Activated T-cell treated with anti-CD3 and anti-CD28 coated beads, Interleukin-2, amount 50 U/mL, for 4 hours (primary cell): Measurements from ENCODE around the gene KIF25. TPM values are rescaled to one million over a fixed set of nuclear protein-coding genes. Genes with fewer than 3 reads are reported as not detected.

Experiments
- ATAC-seq, 2 donors: fragments of 200-7000 bp; cut with Tn5 transposase; one replicate each; pipeline ENCODE4 v1.10.0; 2021
- DNase-seq: peaks from one replicate; pipeline ENCODE4 v3.0.0-alpha.2; 2020
- H3K27me3 Mint-ChIP-seq: one replicate; pipeline ENCODE4 v1.8.0; 2021; ENCODE audit warnings: low read depth, mixed read lengths
- H3K36me3 Mint-ChIP-seq: one replicate; pipeline ENCODE4 v1.8.0; 2022; ENCODE audit warnings: mixed read lengths; ENCODE audit not compliant: insufficient read depth
- H3K4me1 Mint-ChIP-seq: one replicate; pipeline ENCODE4 v1.8.0; 2021; ENCODE audit warnings: low read depth, mixed read lengths
- H3K4me3 Mint-ChIP-seq: one replicate; pipeline ENCODE4 v1.8.0; 2021; ENCODE audit warnings: mild to moderate bottlenecking, moderate library complexity, mixed read lengths
- H3K9me3 Mint-ChIP-seq: one replicate; pipeline ENCODE4 v1.8.0; 2021; ENCODE audit warnings: mixed read lengths
- total RNA-seq, 3 donors: library from RNA; stranded (reverse); gene quantifications; one replicate each; pipeline ENCODE4 v1.2.1, GENCODE V29; 2021

Gene KIF25
- total RNA-seq, 3 donors from 2014 or later, result not detected

DNA sequence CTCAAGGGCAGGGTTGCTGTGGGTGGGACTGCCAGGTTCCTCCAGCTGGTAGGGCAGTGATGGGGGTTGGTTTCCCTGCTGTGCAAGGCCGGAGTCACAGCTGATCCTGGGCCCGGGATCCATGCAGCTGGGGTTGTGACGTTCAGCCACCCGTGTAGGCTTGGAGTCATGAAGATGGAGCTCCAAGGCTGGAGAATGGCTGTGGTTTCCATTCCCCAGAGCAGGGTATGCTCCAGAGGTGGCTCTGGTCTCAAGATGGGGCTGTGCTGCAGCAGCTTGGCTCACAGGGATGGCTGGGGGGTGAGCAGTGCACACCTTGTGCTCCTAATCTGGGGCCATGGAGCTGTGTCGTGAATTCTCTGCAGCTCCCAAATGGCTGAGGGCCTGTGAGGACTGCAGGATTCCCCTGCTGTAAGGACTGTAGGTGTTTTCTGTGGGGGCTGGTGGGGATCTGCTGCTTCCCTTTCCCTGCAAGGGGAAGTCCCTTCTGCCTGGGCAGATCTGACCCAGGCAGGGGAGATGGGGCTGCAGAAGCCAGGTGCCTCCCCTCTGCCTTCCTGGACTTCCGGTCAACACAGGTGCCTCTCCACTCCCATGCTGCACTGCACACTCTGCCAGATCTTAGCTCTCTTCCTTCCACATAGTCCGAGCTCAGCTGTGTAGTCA lies 15.9 kb downstream of the KIF25 start:
- Mint-ChIP-seq H3K36me3 (no peaks in the 10 kb centered on the region), H3K4me3 (no peak overlapping the region), H3K27me3 (peaks cover 13% of the 10 kb centered on the region), H3K9me3 (peaks cover 38% of the 10 kb centered on the region), H3K4me1 (no peaks in the 10 kb centered on the region)
- DNase-seq (no peak), ATAC-seq (no peak)

DNA sequence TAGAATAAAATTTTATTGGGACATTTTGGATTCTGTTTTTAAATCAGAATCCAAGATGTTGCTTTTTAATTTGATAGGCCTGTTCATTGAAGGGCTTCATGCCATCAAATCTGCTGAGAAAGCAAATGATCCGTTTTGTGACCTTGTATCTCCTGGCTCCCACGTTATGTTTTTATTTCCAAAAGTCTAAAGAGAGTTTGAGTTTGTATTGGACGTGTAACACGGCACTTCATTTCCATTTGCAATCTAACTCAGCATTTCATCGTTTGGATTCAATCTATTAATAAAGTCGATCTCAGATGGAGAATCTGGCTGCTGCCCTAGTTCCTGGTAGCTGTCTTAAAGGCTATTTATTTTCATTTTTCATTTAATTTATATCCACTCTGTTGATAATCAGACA lies 17.0 kb downstream of the KIF25 start:
- H3K36me3 Mint-ChIP-seq, result no peaks in the 10 kb centered on the region
- H3K4me3 Mint-ChIP-seq, result no peak overlapping the region
- peaks cover 32% of the 10 kb centered on the region for H3K9me3 Mint-ChIP-seq
- peaks cover 13% of the 10 kb centered on the region for H3K27me3 Mint-ChIP-seq
- DNase-seq, result no peak
- ATAC-seq, result no peak
- H3K4me1 Mint-ChIP-seq, result no peaks in the 10 kb centered on the region

DNA sequence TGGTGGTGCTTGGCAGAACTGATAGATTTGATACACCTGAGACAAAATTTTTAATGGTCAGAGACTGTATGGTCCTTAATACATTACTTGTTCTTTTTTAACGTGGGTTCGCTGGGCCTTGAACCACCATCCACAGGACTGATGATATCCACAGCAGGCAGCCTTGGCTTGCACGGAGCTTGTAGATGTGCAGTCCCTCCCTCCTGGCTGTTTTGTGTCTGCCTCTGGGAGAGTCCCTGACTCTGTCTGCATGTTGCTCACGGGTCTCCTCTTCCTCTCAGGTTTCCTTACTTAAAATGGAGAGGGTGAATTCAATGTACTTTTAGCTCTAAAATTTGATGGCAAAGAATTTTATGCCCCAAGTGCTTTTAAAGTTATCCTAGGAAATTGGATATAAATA lies 17.5 kb downstream of the KIF25 start:
- no peak for DNase-seq
- Mint-ChIP-seq H3K36me3 (no peaks in the 10 kb centered on the region), H3K9me3 (peaks cover 27% of the 10 kb centered on the region), H3K4me1 (no peaks in the 10 kb centered on the region), H3K4me3 (no peak overlapping the region), H3K27me3 (peaks cover 13% of the 10 kb centered on the region)
- ATAC-seq, result no peak

DNA sequence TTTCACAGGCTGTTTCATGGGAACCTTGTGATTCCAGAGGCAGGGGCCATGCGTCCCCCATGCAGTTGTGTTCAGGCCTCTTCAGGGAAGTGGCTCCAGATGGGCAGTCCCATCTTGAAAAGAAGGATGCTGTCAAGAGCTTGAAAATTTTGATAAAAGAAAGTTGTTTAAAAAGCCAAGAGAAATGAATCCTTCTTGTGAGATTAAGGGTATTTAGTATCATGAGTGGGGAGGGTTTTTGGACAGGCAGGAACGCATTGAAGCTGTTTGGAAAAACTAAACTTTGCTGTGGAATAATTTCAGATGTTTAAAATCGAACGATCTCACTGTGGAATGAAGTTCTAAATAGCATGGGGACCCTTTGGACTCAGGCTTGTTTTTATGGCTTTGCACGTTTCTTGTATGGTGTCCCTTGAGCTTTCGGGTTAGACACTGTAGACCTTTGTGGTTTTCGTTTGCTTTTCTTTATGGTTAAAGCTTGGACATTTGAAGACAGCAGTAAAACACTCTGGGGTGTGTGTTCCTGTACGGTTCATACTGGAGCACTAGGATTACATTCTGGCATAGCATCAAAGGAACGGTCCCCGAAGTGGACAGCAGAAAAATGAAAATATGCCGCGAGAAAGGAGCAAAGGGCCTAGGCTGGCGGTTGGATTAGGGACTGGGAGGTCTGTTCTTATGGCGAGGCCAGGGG lies 18.2 kb downstream of the KIF25 start:
- H3K4me3 Mint-ChIP-seq, result no peak overlapping the region
- H3K4me1 Mint-ChIP-seq, result no peaks in the 10 kb centered on the region
- DNase-seq (no peak), ATAC-seq (no peak)
- H3K27me3 Mint-ChIP-seq, result peaks cover 13% of the 10 kb centered on the region
- no peaks in the 10 kb centered on the region for H3K36me3 Mint-ChIP-seq
- peaks cover 22% of the 10 kb centered on the region for H3K9me3 Mint-ChIP-seq

DNA sequence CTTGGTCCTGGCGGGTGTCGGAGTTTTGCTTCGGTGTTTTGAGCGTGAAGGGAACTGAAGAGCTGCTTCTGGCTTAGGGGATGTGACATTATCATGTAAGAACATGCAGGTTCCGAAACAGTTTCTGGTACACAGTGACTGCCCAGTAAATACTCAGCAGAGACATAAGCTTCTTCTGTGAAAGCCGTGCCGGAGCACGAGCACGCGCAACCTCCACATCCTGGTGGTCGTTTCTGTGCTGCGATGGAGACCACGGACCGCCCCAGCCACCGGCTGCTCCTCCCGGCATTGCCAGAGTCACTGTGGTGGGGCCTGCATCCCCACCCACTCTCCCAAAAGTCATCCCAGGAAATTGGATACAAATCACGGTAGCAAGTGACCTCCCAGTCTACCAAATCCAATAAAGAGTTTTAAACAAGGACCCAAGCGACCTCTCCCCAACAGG lies 18.7 kb downstream of the KIF25 start:
- DNase-seq, result no peak
- no peaks in the 10 kb centered on the region for H3K36me3 Mint-ChIP-seq
- H3K4me3 Mint-ChIP-seq, result no peak overlapping the region
- H3K4me1 Mint-ChIP-seq, result no peaks in the 10 kb centered on the region
- peaks cover 16% of the 10 kb centered on the region for H3K9me3 Mint-ChIP-seq
- ATAC-seq, result no peak
- peaks cover 13% of the 10 kb centered on the region for H3K27me3 Mint-ChIP-seq

DNA sequence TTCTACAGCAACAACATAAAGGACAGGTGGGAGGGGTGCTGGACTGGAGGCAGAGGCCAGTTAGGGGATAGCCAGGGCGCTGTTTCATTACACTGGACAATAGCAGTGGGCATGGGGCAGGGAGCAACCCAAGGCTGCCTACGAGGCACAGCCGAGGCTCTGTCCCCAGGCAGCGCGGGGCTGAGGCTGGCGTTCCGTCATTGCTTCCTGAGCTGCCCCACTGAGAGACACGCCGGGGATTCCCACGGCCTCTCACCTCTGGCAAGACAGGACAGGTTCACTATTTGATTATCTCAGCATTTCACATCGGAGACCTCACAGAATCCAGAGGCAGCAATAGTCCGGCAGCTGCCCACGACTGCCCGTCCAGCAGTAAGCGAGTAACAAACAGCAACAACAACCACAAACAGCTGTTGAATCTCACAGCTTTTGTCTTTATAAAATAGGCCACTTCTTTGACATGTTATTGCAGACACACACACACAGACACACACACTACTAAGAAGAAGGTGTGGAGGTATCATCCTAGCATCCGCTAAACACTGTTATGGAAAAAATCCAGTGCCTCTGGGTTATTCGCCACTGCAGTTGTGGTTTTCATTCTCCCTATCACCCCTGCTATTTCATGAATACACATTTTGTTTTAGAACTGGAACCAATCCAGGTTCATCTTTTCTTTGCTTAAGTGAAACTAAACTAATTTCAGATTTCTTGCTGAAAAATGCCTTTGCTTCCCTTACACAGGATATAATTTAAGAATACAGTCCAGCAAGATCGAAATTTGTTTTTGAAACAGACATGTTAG lies 19.5 kb downstream of the KIF25 start:
- Mint-ChIP-seq H3K36me3 (no peaks in the 10 kb centered on the region), H3K27me3 (peaks cover 13% of the 10 kb centered on the region), H3K4me1 (no peaks in the 10 kb centered on the region), H3K9me3 (peaks cover 9% of the 10 kb centered on the region), H3K4me3 (no peak overlapping the region)
- DNase-seq, result no peak
- ATAC-seq, result no peak

DNA sequence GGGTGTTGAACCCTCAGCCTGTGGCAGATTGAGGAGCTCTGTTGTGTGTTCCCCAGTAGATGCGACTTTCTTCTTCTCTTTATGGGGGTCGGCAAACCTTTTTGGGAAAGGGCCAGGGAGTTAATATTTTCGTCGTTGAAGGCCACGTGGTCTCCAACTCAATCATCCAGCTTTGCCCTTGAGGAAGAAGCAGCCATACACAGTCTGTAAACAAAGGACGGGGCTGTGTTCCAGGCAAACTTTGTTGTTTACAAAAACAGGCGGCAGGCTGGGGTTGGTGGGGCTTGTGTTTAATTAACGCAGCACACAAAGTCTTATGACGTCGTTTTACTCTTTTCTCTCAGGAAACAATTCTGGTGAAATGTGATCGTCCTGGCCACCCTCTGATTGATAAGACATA lies 20.2 kb downstream of the KIF25 start:
- Mint-ChIP-seq H3K4me1 (no peaks in the 10 kb centered on the region), H3K27me3 (peaks cover 13% of the 10 kb centered on the region), H3K9me3 (peaks cover 5% of the 10 kb centered on the region), H3K4me3 (no peak overlapping the region), H3K36me3 (no peaks in the 10 kb centered on the region)
- ATAC-seq (no peak), DNase-seq (no peak)

DNA sequence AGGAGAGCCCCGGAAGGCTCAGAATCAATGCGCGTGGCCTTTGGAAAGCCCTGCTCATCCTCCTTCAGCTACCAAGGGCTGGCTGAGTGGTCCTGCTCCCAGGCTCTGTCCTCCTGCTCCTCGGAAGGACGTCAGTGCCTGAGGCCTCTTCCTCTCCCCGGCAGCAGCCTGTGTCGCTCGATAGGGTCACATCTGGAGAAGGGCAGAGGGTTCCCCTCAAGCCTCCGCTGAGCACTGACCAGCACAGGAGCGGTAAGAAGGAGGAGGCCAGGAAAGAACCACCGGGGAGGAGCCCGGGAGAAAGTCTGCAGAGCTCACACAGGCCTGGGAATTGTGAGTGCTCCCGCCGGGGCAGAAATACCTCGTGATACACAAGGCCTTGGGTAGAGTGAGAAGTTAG lies 21.2 kb downstream of the KIF25 start:
- H3K4me3 Mint-ChIP-seq, result no peak overlapping the region

DNA sequence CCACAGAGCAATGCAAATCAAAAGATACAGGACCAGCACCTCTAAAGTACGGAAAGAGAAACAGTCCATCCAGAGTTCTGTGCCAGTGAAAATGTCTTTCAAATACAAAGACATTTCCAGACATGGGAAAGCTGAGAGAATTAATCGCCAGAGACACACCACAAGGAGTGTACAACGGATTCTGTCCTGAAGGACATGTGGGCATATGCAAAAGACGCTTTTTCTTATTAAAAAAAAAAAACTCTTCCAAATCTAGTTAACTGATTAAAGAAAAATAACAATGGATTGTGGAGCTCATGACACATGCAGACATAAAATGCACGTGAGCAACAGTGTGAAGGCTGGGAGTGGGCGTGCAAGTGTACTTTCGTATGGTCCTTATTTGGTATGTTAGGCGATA lies 22.8 kb downstream of the KIF25 start:
- no peak for DNase-seq
- H3K4me1 Mint-ChIP-seq, result no peaks in the 10 kb centered on the region

More for the DNA sequence above, 21.2 kb downstream of the KIF25 start:
- ATAC-seq (no peak), DNase-seq (no peak)
- H3K36me3 Mint-ChIP-seq, result no peaks in the 10 kb centered on the region
- H3K27me3 Mint-ChIP-seq, result peaks cover 12% of the 10 kb centered on the region
- H3K4me1 Mint-ChIP-seq, result no peaks in the 10 kb centered on the region
- peaks cover 5% of the 10 kb centered on the region for H3K9me3 Mint-ChIP-seq

DNA sequence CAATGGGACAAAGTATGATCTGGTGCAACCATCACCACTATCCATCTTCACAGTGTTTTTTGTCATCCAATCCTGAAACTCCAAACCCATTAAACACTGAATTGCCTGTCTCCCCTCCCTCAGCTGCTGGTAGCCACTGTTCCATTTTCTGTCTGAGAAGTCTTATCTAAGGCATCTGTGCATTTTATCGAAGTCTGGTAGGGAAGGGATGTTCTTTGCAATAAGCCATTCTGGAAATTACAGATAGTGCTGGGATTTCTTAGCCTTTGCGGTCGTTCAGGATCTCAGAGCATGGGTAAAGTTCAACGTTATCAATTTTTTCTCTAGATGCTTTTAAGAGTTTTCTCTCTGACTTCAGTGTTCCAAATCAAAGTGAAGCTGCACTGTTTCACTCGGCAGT lies 24.1 kb downstream of the KIF25 start:
- Mint-ChIP-seq H3K4me3 (no peak overlapping the region), H3K36me3 (no peaks in the 10 kb centered on the region), H3K9me3 (peaks cover 5% of the 10 kb centered on the region), H3K4me1 (no peaks in the 10 kb centered on the region), H3K27me3 (peaks cover 4% of the 10 kb centered on the region)
- DNase-seq (no peak), ATAC-seq (no peak)

More for the DNA sequence above, 22.8 kb downstream of the KIF25 start:
- no peak for ATAC-seq
- H3K27me3 Mint-ChIP-seq, result peaks cover 9% of the 10 kb centered on the region
- H3K9me3 Mint-ChIP-seq, result peaks cover 5% of the 10 kb centered on the region
- no peak overlapping the region for H3K4me3 Mint-ChIP-seq
- no peaks in the 10 kb centered on the region for H3K36me3 Mint-ChIP-seq

DNA sequence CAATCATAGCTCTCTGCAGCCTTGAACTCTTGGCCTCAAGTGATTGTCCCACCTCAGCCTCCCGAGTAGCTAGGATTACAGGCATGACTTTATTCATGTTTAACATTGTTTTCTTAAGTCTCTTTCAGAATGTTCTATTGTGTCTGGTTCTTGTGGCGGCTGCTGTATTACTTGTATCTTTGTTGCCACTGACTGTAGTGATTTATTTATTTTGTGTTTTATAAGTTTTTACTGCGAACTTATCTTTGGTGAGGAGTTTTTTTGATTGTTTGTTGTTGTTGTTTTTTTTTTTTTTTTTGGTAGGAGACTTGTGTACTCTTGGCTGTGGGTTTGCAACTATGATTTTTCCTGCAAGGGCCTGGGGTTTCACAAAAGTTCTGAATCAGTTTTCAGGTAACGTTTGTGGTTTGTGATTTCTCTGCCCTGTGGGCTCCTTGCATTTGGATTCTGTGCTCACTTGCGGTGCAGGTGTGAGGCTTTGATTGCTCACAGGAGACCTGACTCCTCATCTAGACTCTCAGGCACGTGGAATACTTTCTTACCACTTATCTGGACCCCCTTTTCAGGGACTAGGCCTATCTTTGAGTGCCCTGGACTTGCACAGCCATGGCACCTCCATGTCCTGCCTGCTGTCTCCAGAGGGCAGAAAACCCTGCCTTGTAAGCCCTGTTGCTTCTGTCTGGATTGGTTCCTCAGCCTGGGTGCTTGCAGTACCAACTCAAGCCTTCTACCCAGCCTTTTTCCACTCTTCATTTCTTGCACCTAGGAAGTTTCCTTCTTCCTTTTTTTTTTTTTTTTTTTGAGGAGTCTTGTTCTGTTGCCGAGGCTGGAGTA lies 25.2 kb downstream of the KIF25 start:
- no peak for ATAC-seq
- peaks cover 3% of the 10 kb centered on the region for H3K27me3 Mint-ChIP-seq
- no peaks in the 10 kb centered on the region for H3K36me3 Mint-ChIP-seq
- no peak for DNase-seq
- no peaks in the 10 kb centered on the region for H3K4me1 Mint-ChIP-seq
- no peak overlapping the region for H3K4me3 Mint-ChIP-seq
- H3K9me3 Mint-ChIP-seq, result peaks cover 5% of the 10 kb centered on the region

DNA sequence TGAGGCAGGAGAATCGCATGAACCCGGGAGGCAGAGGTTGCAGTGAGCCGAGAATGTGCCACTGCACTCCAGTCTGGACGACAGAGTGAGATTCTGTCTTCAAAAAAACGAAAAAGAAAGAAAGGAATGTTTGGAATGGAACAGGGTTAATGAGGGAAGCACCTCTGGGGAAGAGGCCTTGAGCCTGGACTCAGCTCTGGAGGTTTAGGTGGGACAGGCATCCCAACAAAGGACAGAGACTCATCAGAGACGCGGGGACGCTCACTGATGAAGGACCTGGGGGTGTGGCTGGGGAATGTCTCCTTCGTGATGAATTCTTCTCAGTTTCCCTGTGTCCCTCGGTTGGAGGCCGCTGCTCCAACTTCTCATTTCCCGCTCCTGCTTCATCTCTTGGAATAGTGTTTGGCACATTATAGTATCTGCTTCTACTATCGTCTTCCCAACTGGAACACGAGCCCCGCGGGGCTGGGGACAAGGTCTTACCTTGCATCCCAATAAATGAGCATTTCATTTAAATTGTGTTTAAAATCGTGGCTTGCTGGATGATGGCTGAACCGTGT lies 27.6 kb downstream of the KIF25 start:
- no peak overlapping the region for H3K4me3 Mint-ChIP-seq
- ATAC-seq (no peak), DNase-seq (no peak)
- no peaks in the 10 kb centered on the region for H3K4me1 Mint-ChIP-seq
- no peaks in the 10 kb centered on the region for H3K9me3 Mint-ChIP-seq
- peaks cover 6% of the 10 kb centered on the region for H3K27me3 Mint-ChIP-seq
- H3K36me3 Mint-ChIP-seq, result no peaks in the 10 kb centered on the region

DNA sequence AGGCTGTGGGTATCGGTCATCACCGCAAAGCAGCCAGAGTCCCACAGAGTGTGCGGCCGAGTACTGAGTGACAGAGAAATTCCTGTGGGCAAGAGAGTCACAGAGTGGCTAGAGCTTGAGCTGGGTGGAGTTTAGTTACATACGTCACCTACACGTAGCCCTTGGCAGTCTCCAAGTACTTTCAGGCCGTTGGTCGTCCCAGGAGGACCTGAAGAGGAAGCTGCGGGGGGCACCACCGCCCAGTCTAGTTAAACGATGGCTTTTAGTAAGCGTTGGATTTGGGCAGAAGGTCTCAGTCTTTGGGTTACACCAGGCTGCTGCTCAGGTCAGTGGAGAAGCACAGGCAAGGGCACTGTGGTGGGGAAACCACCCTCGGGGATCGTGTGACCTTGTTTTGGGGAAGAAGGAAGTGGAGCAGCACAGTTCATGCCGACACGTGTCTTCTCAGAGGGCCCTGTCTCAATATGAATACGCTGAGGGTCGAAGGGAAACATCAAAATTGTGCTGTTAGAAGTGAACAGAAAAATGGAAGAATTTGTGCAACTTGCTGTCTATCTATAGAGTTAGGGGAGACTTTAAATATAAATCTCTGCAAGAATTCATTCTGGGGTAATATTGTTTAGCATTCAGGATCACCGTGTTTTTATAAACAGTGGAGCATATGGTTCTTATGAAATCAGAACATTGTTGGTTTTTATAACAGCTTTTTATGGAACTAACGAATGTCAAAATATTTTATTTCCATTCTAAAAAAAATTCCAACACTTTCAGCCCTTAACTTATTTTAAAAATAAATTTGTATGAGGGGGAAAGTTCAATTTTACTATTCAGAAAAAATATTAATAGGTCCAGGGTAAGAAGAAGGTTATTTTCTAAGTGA lies 28.6 kb downstream of the KIF25 start:
- Mint-ChIP-seq H3K4me1 (no peaks in the 10 kb centered on the region), H3K27me3 (peaks cover 6% of the 10 kb centered on the region), H3K36me3 (no peaks in the 10 kb centered on the region), H3K9me3 (no peaks in the 10 kb centered on the region), H3K4me3 (no peak overlapping the region)
- ATAC-seq (no peak), DNase-seq (no peak)
